OCI-LY1 (cell line): ENCODE measurements around the gene TMEM178B.

ENCODE experiments used
- CTCF ChIP-seq: fragments of 200-600 bp; sonication (generic), shearing (Covaris generic); IDR thresholded peaks from 2 replicates; pipeline ENCODE4 v1.5.1; 2017; ENCODE audit warnings: mild to moderate bottlenecking, antibody characterized with exemption, low read length, moderate library complexity, mixed read lengths
- EZH2 ChIP-seq: fragments of 200-600 bp; sonication (generic), shearing (Covaris generic); IDR thresholded peaks from 2 replicates; pipeline ENCODE4 v1.8.0; 2017; ENCODE audit warnings: borderline replicate concordance, mixed run types, mild to moderate bottlenecking, antibody characterized with exemption, low read length, moderate library complexity, mixed read lengths

DNA sequence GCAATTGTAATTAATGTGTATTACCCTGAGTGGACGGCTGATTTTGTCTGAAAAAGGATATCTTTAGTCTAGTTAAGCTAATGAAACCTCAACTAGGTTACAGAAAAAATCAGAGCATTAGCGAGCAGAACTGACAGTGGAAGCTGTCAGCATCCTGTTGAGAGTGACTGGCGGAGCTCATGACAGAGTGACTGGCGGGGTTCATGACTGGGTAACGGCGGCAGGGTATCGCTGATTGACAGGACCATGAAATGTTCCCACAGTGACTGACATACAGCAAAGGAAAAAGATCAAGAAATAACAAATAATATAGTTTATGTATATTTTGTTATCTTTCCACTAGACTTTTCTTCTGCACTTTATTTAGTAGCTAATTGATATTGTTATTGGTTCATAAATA, 274.9 kb downstream of the TMEM178B start:
- no peak for TF ChIP-seq CTCF
- TF ChIP-seq EZH2 = no peak
